ENCODE measurements around the gene DNAH3.

- no peak for TF ChIP-seq SUZ12 (IDR thresholded peaks at IDR 0.05; ENCODE audit: extremely low read depth, insufficient read depth, insufficient read length)
- TF ChIP-seq YY1 (IDR thresholded peaks at IDR 0.05; ENCODE audit: insufficient read depth, insufficient read length): no peak
- no peak for TF ChIP-seq ZNF274 (IDR thresholded peaks at IDR 0.05; ENCODE audit: low read depth, low read length)
Observed at GRCh38 chr16:21057875-21058274, 92.8 kb downstream of the DNAH3 start.

Data from NT2/D1 (cell line).